ENCODE measurements around the gene PLCXD1. TPM values are rescaled to one million over a fixed set of nuclear protein-coding genes. Genes with fewer than 3 reads are reported as not detected.

The PLCXD1 gene
- total RNA-seq, 1 donor from 2014 or later: 25.7 TPM

GRCh38 chrX:314049-314448 is 32.9 kb downstream of the PLCXD1 start:
- H3K4me1 ChIP-seq: no peaks in the 10 kb centered on the region
- H3K4me1 Mint-ChIP-seq: no peaks in the 10 kb centered on the region
- no peak overlapping the region for H2AFZ ChIP-seq (replicated peaks)
- no peaks in the 10 kb centered on the region for H3K27me3 ChIP-seq
- H3K4me3 ChIP-seq: no peak overlapping the region
- no peak overlapping the region for H3K27ac ChIP-seq
- H3K9ac ChIP-seq: no peak overlapping the region
- no peak overlapping the region for H3K4me3 Mint-ChIP-seq
- H3K9me3 Mint-ChIP-seq: no peaks in the 10 kb centered on the region
- peaks cover 11% of the 10 kb centered on the region for H3F3A ChIP-seq (ENCODE audit: low read depth)
- no peaks in the 10 kb centered on the region for H3K36me3 ChIP-seq
- H3K79me2 ChIP-seq (ENCODE audit: low read depth): peaks cover 13% of the 10 kb centered on the region
- no peak for DNase-seq (ENCODE audit: low spot score)
- H3K36me3 Mint-ChIP-seq: peaks cover 14% of the 10 kb centered on the region
- no peak overlapping the region for H3K4me2 ChIP-seq
- H4K20me1 ChIP-seq (ENCODE audit: low read depth): peaks cover 4% of the 10 kb centered on the region
- H3K27ac Mint-ChIP-seq: no peak overlapping the region
- no peaks in the 10 kb centered on the region for H3K9me3 ChIP-seq (ENCODE audit: low read depth)
- TF ChIP-seq EZH2phosphoT487 (IDR thresholded peaks at IDR 0.05) (no peak), CTCF (IDR thresholded peaks at IDR 0.05) (no peak), EZH2 (IDR thresholded peaks at IDR 0.05) (no peak)
- peaks cover 14% of the 10 kb centered on the region for H3K27me3 Mint-ChIP-seq (ENCODE audit: insufficient read depth, low read depth)

- TF ChIP-seq EZH2 (IDR thresholded peaks at IDR 0.05): no peak
- no peak for TF ChIP-seq CTCF (IDR thresholded peaks at IDR 0.05)
- no peak for TF ChIP-seq EZH2phosphoT487 (IDR thresholded peaks at IDR 0.05)
- peaks cover 6% of the 10 kb centered on the region for H4K20me1 ChIP-seq (ENCODE audit: low read depth)
- H2AFZ ChIP-seq (replicated peaks): no peak overlapping the region
- no peaks in the 10 kb centered on the region for H3K9me3 ChIP-seq (ENCODE audit: low read depth)
- Mint-ChIP-seq H3K9me3 (no peaks in the 10 kb centered on the region), H3K36me3 (peaks cover 12% of the 10 kb centered on the region), H3K27me3 (ENCODE audit: insufficient read depth, low read depth) (peaks cover 13% of the 10 kb centered on the region), H3K4me1 (no peaks in the 10 kb centered on the region), H3K27ac (no peak overlapping the region), H3K4me3 (no peak overlapping the region)
- no peaks in the 10 kb centered on the region for H3K4me1 ChIP-seq
- H3K36me3 ChIP-seq: no peaks in the 10 kb centered on the region
- no peak for DNase-seq (ENCODE audit: low spot score)
- H3K4me2 ChIP-seq: no peak overlapping the region
- H3K27me3 ChIP-seq: no peaks in the 10 kb centered on the region
- no peak overlapping the region for H3K9ac ChIP-seq
- H3F3A ChIP-seq (ENCODE audit: low read depth): peaks cover 11% of the 10 kb centered on the region
- peaks cover 22% of the 10 kb centered on the region for H3K79me2 ChIP-seq (ENCODE audit: low read depth)
- no peak overlapping the region for H3K4me3 ChIP-seq
- H3K27ac ChIP-seq: no peak overlapping the region
Observed at GRCh38 chrX:314781-315595, 33.8 kb downstream of the PLCXD1 start.

GRCh38 chrX:316351-317325 is 35.5 kb downstream of the PLCXD1 start:
- no peaks in the 10 kb centered on the region for H3K27me3 ChIP-seq
- no peak overlapping the region for H3K4me2 ChIP-seq
- H3F3A ChIP-seq (ENCODE audit: low read depth): peaks cover 15% of the 10 kb centered on the region
- DNase-seq (ENCODE audit: low spot score): no peak
- peak overlapping the region; percentile 68 for H3K4me3 Mint-ChIP-seq
- H3K36me3 ChIP-seq: no peaks in the 10 kb centered on the region
- peaks cover 17% of the 10 kb centered on the region for H4K20me1 ChIP-seq (ENCODE audit: low read depth)
- peaks cover 5% of the 10 kb centered on the region for H3K4me1 ChIP-seq
- H3K4me1 Mint-ChIP-seq: peaks cover 5% of the 10 kb centered on the region
- no peaks in the 10 kb centered on the region for H3K9me3 Mint-ChIP-seq
- H3K27ac ChIP-seq: peak overlapping the region; percentile 6
- peaks cover 32% of the 10 kb centered on the region for H3K79me2 ChIP-seq (ENCODE audit: low read depth)
- no peak for TF ChIP-seq EZH2 (IDR thresholded peaks at IDR 0.05)
- no peak overlapping the region for H3K27ac Mint-ChIP-seq
- H3K9me3 ChIP-seq (ENCODE audit: low read depth): no peaks in the 10 kb centered on the region
- H3K9ac ChIP-seq: no peak overlapping the region
- H3K4me3 ChIP-seq: no peak overlapping the region
- no peak overlapping the region for H2AFZ ChIP-seq (replicated peaks)
- H3K27me3 Mint-ChIP-seq (ENCODE audit: insufficient read depth, low read depth): peaks cover 11% of the 10 kb centered on the region
- H3K36me3 Mint-ChIP-seq: peaks cover 12% of the 10 kb centered on the region

Measured in neural progenitor cell (in vitro differentiated cells).